HG03095 (cell line): ENCODE measurements around the gene PIP4K2C.
"Not testable (repeated sequence)": the region's sequence is repeated elsewhere in the genome, so short reads cannot be mapped to it uniquely, and the experiment has no call there.

Source experiments
- ATAC-seq: cut with Tn5 transposase; IDR thresholded peaks from one replicate; pipeline ENCODE4 v1.9.1; 2021; ENCODE audit warnings: moderate library complexity; ENCODE audit not compliant: unreplicated experiment

The PIP4K2C gene

DNA sequence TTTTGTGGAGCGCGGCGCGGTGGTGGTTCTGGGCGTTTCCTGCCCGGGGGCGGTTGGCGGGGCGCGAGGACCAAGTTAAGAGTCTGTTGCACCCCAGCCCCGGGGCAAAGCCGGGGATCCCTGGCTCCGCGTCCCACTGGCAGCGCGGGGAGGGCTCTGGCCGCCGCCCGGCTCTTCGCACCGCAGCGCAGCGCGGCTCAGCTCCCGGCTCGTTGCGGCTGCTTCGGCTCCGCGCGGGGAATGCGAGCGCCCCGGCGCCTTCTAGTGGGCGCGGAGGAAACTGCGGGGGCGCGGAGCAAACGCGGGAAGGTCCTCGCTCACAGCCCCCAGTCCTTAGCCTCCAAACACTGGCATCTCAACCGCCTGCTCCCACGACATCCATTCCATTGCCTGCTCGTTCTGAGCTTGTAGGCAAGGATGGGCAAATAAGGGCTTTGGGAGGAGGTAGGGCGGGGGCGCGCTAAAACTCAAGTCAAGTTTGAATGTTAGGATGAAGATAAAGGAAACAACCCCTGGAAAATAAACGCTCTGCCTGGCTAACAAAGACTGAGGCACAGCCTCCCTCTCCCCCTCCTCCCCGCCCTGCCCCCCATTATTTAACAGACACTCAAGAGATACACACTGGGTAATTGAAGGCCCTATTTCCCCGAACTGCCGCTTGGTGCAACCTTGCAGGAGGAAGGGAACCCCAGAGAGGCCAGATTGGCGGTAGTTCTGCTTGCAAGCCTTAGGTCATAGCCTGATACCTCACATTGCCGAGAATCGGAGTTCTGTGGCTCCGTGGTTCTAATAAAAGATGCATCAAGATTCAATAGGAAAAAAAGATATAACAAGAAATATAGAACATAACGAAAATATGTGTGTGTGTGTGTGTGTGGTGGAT is 42.2 kb downstream of the PIP4K2C start, which contains the start of gene B4GALNT1:
Gene B4GALNT1 (minus strand): TSS at position 244 of the 883 bp plus-strand sequence. CDS start 1,069 bp downstream, outside the sequence.
- peak; percentile 83 for ATAC-seq

DNA sequence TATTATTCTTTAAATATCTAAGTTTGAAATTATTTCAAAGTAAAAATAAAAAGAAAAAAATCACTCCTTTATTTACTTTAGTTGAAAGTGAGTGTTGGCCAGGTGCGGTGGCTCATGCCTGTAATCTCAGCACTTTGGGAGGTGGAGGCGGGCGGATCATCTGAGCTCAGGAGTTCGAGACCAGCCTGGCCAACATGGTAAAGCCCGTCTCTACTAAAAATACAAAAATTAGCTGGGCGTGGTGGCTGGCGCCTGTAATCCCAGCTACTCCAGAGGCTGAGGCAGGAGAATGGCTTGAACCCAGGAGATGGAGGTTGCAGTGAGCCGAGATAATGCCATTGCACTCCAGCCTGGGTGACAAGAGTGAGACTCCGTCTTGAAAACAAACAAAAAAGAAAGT is 45.7 kb downstream of the PIP4K2C start:
- not testable (repeated sequence) for ATAC-seq

DNA sequence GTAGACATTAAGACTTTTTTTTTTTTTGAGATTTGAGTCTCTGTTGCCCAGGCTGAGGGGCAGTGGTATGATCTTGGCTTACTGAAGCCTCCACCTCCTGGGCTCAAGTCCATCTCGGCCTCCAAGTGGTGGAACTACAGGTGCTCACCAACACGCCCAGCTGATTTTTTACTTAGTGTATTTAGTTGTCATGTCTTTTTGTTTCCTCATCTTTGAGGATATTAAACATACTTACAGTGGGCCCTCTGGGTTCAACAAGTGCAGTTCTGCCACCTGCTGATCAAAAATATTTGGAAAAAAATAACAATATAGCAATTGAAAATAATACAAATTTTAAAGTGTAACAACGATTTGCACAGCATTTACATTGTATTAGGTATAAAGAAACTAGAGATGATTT is 46.4 kb downstream of the PIP4K2C start:
- ATAC-seq, result no peak

DNA sequence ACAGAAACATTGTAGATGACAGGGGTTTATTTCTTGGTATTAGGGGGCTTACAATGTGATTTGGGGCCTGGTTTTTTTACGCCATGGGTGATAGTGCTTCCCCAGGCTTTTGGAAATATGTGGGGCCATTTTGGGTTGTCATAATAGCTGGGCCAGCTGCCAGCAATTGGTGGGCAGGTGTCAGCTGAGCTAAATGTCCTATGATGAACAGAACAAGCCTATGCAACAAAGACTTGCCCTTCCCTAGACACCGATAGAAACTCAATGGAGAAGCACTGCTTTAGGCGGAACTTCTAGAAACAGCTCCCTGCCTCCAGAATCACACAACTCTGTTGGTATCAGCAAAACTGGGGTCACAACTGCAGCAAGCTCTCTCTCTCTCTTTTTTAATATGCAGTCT is 47.1 kb downstream of the PIP4K2C start:
- no peak for ATAC-seq

DNA sequence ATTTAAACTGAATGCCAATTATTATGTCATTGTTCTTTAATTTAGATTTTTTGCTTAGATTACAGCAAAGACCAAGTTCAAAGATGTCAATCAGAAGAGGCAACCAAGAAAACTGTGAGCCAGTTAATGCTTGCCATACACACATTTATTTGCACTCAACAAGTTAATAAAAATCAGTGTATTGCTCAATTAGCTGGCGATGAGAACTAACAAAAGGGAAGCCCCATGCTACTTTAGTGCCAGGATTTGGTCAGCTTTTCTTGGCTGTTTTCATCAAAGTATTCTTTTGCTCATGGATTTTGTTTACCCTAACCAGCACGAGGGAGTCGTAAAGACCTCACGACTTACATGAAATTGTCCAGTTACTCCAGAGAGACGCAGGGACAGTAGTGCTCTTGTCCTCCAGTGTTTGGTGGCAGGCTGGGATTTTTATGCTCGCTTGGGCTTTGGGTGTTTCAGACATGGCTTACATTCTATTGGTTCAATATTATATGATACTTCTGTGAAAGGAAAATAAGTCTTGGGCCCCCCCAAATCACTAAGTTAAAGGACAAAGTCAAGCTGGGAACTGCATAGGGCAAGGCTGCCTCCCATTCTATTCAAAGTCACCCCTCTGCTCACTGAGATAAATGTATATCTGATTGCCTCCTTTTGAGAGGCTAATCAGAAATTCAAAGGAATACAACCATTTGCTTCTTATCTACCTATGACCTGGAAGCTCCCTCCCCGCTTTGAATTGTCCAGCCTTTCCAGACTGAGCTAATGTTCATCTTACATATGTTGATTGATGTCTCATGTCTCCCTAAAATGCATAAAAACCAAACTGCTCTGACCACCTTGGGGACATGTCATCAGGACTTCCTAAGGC is 49.4 kb downstream of the PIP4K2C start:
- ATAC-seq, result no peak

DNA sequence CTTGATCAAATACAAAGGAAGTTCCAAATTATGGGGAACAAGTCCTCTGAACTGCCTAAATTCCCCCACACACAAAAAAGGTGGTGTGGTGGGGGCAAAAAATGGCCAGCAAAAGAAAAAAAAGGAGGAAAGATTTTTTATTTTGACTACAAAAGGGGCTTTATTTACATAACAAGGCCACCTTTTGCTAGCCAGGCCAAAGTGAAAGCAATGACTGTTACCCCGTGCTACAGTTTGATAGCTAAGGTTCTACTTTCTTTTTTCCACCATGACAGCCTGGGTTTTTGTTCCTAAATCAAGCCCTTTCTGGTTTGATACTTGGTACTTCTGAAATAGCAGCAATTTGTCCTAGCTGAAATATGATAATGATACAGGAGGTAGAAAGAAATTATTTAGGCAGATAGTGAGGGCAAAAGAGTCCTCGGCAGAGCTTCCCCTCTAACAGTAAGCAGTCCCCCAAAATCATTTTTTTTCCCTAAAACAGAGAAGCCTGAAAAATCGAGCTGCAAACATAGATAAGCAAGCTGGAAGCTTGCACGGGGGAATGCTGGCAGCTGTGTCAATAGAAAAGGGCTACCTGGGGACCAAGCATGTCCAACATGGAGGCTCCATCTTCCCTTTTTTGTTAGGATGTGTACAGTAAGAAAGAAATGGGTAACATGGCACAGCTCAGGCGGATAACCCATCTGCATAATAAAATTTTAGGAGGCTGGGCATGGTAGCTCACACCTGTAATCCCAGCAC is 50.9 kb downstream of the PIP4K2C start:
- no peak for ATAC-seq

DNA sequence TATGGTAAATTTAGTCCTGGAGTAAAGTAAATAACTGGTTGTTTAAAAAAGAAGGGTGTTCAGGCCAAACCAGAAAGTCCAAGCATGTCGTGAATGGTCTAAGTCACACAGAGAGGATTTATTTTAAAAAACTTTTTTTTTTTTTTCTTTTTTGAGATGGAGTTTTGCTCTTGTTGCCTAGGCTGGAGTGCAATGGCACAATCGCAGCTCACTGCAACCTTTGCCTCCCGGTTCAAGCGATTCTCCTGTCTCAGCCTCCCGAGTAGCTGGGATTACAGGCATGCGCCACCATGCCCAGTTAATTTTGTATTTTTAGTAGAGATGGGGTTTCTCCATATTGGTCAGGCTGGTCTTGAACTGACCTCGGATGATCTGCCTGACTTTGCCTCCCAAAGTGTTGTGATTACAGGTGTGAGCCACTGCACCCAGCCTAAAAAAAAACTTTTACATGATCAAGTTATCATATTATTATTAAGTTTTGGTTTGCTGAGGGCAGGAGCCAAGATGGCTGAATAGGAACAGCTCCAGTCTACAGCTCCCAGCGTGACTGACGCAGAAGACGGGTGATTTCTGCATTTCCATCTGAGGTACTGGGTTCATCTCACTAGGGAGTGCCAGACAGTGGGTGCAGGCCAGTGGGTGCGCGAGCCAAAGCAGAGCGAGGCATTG is 55.1 kb downstream of the PIP4K2C start:
- not testable (repeated sequence) for ATAC-seq

DNA sequence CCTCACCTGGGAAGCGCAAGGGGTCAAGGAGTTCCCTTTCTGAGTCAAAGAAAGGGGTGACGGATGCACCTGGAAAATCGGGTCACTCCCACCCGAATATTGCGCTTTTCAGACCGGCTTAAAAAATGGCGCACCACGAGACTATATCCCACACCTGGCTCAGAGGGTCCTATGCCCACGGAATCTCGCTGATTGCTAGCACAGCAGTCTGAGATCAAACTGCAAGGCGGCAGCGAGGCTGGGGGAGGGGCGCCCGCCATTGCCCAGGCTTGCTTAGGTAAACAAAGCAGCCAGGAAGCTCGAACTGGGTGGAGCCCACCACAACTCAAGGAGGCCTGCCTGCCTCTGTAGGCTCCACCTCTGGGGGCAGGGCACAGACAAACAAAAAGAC is 55.7 kb downstream of the PIP4K2C start:
- not testable (repeated sequence) for ATAC-seq
